Tibial nerve (tissue), 4 donors: ENCODE results near the gene GCNT2.

Experiments used
- EP300 ChIP-seq, 2 donors: sonication (generic); formaldehyde crosslinking; IDR thresholded peaks; one replicate each; pipeline ENCODE4 v1.6.1; 2017; ENCODE audit warnings: antibody characterized with exemption in 2 of 2, mild to moderate bottlenecking in 1 of 2
- POLR2A ChIP-seq, 2 donors: fragments of 450-650 bp; IDR thresholded peaks; one replicate each; pipeline ENCODE4 v1.6.1; 2017; ENCODE audit warnings: antibody characterized with exemption in 2 of 2, mild to moderate bottlenecking in 2 of 2, moderate library complexity in 2 of 2
- TF ChIP-seq, protein P1 (sequence below), 5 experiments: fragments of 200-600 bp in 3 of 5; fragments of 450-650 bp in 2 of 5; sonication (generic) in 3 of 5; IDR thresholded peaks; one replicate each; pipeline ENCODE4 v1.5.1; 2016 to 2019; ENCODE audit warnings: antibody characterized with exemption in 5 of 5, mild to moderate bottlenecking in 3 of 5, moderate library complexity in 2 of 5

- TF ChIP-seq POLR2A (IDR thresholded peaks at IDR 0.05) (no peak), EP300 (IDR thresholded peaks at IDR 0.05) (no peak)
- TF ChIP-seq, protein P1, sequence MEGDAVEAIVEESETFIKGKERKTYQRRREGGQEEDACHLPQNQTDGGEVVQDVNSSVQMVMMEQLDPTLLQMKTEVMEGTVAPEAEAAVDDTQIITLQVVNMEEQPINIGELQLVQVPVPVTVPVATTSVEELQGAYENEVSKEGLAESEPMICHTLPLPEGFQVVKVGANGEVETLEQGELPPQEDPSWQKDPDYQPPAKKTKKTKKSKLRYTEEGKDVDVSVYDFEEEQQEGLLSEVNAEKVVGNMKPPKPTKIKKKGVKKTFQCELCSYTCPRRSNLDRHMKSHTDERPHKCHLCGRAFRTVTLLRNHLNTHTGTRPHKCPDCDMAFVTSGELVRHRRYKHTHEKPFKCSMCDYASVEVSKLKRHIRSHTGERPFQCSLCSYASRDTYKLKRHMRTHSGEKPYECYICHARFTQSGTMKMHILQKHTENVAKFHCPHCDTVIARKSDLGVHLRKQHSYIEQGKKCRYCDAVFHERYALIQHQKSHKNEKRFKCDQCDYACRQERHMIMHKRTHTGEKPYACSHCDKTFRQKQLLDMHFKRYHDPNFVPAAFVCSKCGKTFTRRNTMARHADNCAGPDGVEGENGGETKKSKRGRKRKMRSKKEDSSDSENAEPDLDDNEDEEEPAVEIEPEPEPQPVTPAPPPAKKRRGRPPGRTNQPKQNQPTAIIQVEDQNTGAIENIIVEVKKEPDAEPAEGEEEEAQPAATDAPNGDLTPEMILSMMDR (IDR thresholded peaks at IDR 0.05), result no peak
Observed at GRCh38 chr6:10640412-10640811, 119.3 kb downstream of the GCNT2 start.
